Measurements from ENCODE around the gene PELI2.

Gene PELI2

GRCh38 chr14:56274556-56274955 lies 156.3 kb downstream of the PELI2 start:
- no peak overlapping the region for H4K91ac ChIP-seq (ENCODE audit: low read depth, low read length, poor library complexity)
- no peak overlapping the region for H2BK120ac ChIP-seq (ENCODE audit: low read depth, low read length)
- no peak overlapping the region for H3K4me3 ChIP-seq (ENCODE audit: low read length in 2 of 2)
- no peaks in the 10 kb centered on the region for H3K79me1 ChIP-seq (ENCODE audit: low read depth, low read length)
- no peak overlapping the region for H4K8ac ChIP-seq (ENCODE audit: low read depth, low read length)
- H3K18ac ChIP-seq (ENCODE audit: low read length), result no peak overlapping the region
- H2AFZ ChIP-seq (ENCODE audit: low read length), result no peak overlapping the region
- no peak overlapping the region for H2BK12ac ChIP-seq (ENCODE audit: low read length)
- H2BK5ac ChIP-seq (ENCODE audit: low read length), result no peak overlapping the region
- peaks cover 0 to 12% of the 10 kb centered on the region in 2 donors for H3K9me3 ChIP-seq (replicated peaks in 1 of 2; ENCODE audit: control insufficient read depth in 2 of 2, insufficient read depth in 1 of 2, low read depth in 1 of 2, low read length in 2 of 2)
- DNase-seq (ENCODE audit: low spot score), result no peak
- H3K9ac ChIP-seq (ENCODE audit: low read depth, low read length, poor library complexity), result no peak overlapping the region
- no peaks in the 10 kb centered on the region for H3K36me3 ChIP-seq (replicated peaks in 1 of 2; ENCODE audit: control insufficient read depth in 2 of 2, insufficient read depth in 2 of 2, low read length in 2 of 2)
- no peak overlapping the region for H3K23ac ChIP-seq (ENCODE audit: low read depth, low read length, poor library complexity)
- no peak overlapping the region for H3K4me2 ChIP-seq (ENCODE audit: insufficient read depth, low read length, poor library complexity, severe bottlenecking)
- no peak overlapping the region for H3K4ac ChIP-seq (ENCODE audit: low read length)
- no peak overlapping the region for H3K27ac ChIP-seq (replicated peaks; ENCODE audit: low read length)
- no peak overlapping the region for H2AK5ac ChIP-seq (ENCODE audit: low read depth, low read length)
- no peak overlapping the region for H3K14ac ChIP-seq (ENCODE audit: low read length)
- WGBS, 2 donors (ENCODE audit: extremely low coverage in 2 of 2, insufficient read length in 2 of 2, insufficient replicate concordance in 1 of 2), result no CpG with 5 or more reads among the region's 1 CpG
- peaks cover 2 to 3% of the 10 kb centered on the region in 2 donors for H3K4me1 ChIP-seq (ENCODE audit: control insufficient read depth in 2 of 2, insufficient read depth in 1 of 2, low read depth in 1 of 2, low read length in 2 of 2)
- no peak overlapping the region for H2BK15ac ChIP-seq (ENCODE audit: low read length)
- H3K27me3 ChIP-seq (ENCODE audit: control insufficient read depth in 3 of 3, insufficient read depth in 3 of 3, low read depth in 1 of 3, low read length in 3 of 3), result no peaks in the 10 kb centered on the region

GRCh38 chr14:56276108-56276507 lies 157.9 kb downstream of the PELI2 start:
- Histone ChIP-seq H2AFZ (ENCODE audit: low read length) (no peak overlapping the region), H4K91ac (ENCODE audit: low read depth, low read length, poor library complexity) (no peak overlapping the region), H3K14ac (ENCODE audit: low read length) (no peak overlapping the region), H2BK5ac (ENCODE audit: low read length) (no peak overlapping the region), H3K4ac (ENCODE audit: low read length) (no peak overlapping the region), H3K4me3 (ENCODE audit: low read length in 2 of 2) (no peak overlapping the region), H3K4me2 (ENCODE audit: insufficient read depth, low read length, poor library complexity, severe bottlenecking) (no peak overlapping the region), H2AK5ac (ENCODE audit: low read depth, low read length) (no peak overlapping the region), H3K9me3 (replicated peaks in 1 of 2; ENCODE audit: control insufficient read depth in 2 of 2, insufficient read depth in 1 of 2, low read depth in 1 of 2, low read length in 2 of 2) (peaks cover 0 to 12% of the 10 kb centered on the region in 2 donors), H3K79me1 (ENCODE audit: low read depth, low read length) (no peaks in the 10 kb centered on the region), H3K9ac (ENCODE audit: low read depth, low read length, poor library complexity) (no peak overlapping the region), H3K23ac (ENCODE audit: low read depth, low read length, poor library complexity) (no peak overlapping the region), H2BK120ac (ENCODE audit: low read depth, low read length) (no peak overlapping the region), H3K27ac (replicated peaks; ENCODE audit: low read length) (no peak overlapping the region), H4K8ac (ENCODE audit: low read depth, low read length) (no peak overlapping the region), H3K27me3 (ENCODE audit: control insufficient read depth in 3 of 3, insufficient read depth in 3 of 3, low read depth in 1 of 3, low read length in 3 of 3) (no peaks in the 10 kb centered on the region), H3K18ac (ENCODE audit: low read length) (no peak overlapping the region), H3K36me3 (replicated peaks in 1 of 2; ENCODE audit: control insufficient read depth in 2 of 2, insufficient read depth in 2 of 2, low read length in 2 of 2) (no peaks in the 10 kb centered on the region), H2BK15ac (ENCODE audit: low read length) (no peak overlapping the region), H2BK12ac (ENCODE audit: low read length) (no peak overlapping the region), H3K4me1 (ENCODE audit: control insufficient read depth in 2 of 2, insufficient read depth in 1 of 2, low read depth in 1 of 2, low read length in 2 of 2) (peaks cover 2 to 3% of the 10 kb centered on the region in 2 donors)
- no peak for DNase-seq (ENCODE audit: low spot score)
- no CpG with 5 or more reads among the region's 5 CpGs for WGBS, 2 donors (ENCODE audit: extremely low coverage in 2 of 2, insufficient read length in 2 of 2, insufficient replicate concordance in 1 of 2)

- H3K14ac ChIP-seq (ENCODE audit: low read length), result no peak overlapping the region
- H3K4me2 ChIP-seq (ENCODE audit: insufficient read depth, low read length, poor library complexity, severe bottlenecking), result no peak overlapping the region
- H2BK120ac ChIP-seq (ENCODE audit: low read depth, low read length), result no peak overlapping the region
- no peaks in the 10 kb centered on the region for H3K4me1 ChIP-seq (ENCODE audit: control insufficient read depth in 2 of 2, insufficient read depth in 1 of 2, low read depth in 1 of 2, low read length in 2 of 2)
- no peak for DNase-seq (ENCODE audit: low spot score)
- no peak overlapping the region for H4K8ac ChIP-seq (ENCODE audit: low read depth, low read length)
- H2AK5ac ChIP-seq (ENCODE audit: low read depth, low read length), result no peak overlapping the region
- no peaks in the 10 kb centered on the region for H3K27me3 ChIP-seq (ENCODE audit: control insufficient read depth in 3 of 3, insufficient read depth in 3 of 3, low read depth in 1 of 3, low read length in 3 of 3)
- H3K4me3 ChIP-seq (ENCODE audit: low read length in 2 of 2), result no peak overlapping the region
- H3K79me1 ChIP-seq (ENCODE audit: low read depth, low read length), result no peaks in the 10 kb centered on the region
- H3K9me3 ChIP-seq (replicated peaks in 1 of 2; ENCODE audit: control insufficient read depth in 2 of 2, insufficient read depth in 1 of 2, low read depth in 1 of 2, low read length in 2 of 2), result peaks cover 0 to 12% of the 10 kb centered on the region in 2 donors
- no CpG with 5 or more reads among the region's 1 CpG for WGBS, 2 donors (ENCODE audit: extremely low coverage in 2 of 2, insufficient read length in 2 of 2, insufficient replicate concordance in 1 of 2)
- no peak overlapping the region for H3K23ac ChIP-seq (ENCODE audit: low read depth, low read length, poor library complexity)
- no peak overlapping the region for H3K4ac ChIP-seq (ENCODE audit: low read length)
- no peak overlapping the region for H3K27ac ChIP-seq (replicated peaks; ENCODE audit: low read length)
- no peak overlapping the region for H2AFZ ChIP-seq (ENCODE audit: low read length)
- H3K18ac ChIP-seq (ENCODE audit: low read length), result no peak overlapping the region
- H4K91ac ChIP-seq (ENCODE audit: low read depth, low read length, poor library complexity), result no peak overlapping the region
- H3K36me3 ChIP-seq (replicated peaks in 1 of 2; ENCODE audit: control insufficient read depth in 2 of 2, insufficient read depth in 2 of 2, low read length in 2 of 2), result no peaks in the 10 kb centered on the region
- no peak overlapping the region for H2BK15ac ChIP-seq (ENCODE audit: low read length)
- no peak overlapping the region for H3K9ac ChIP-seq (ENCODE audit: low read depth, low read length, poor library complexity)
- no peak overlapping the region for H2BK12ac ChIP-seq (ENCODE audit: low read length)
- no peak overlapping the region for H2BK5ac ChIP-seq (ENCODE audit: low read length)
Measured at GRCh38 chr14:56278383-56278782, 160.2 kb downstream of the PELI2 start.

GRCh38 chr14:56280843-56281242 lies 162.6 kb downstream of the PELI2 start:
- no peak overlapping the region for H2BK15ac ChIP-seq (ENCODE audit: low read length)
- no peak overlapping the region for H4K91ac ChIP-seq (ENCODE audit: low read depth, low read length, poor library complexity)
- DNase-seq (ENCODE audit: low spot score), result no peak
- H3K4me3 ChIP-seq (ENCODE audit: low read length in 2 of 2), result no peak overlapping the region
- H2BK5ac ChIP-seq (ENCODE audit: low read length), result no peak overlapping the region
- no peak overlapping the region for H2AK5ac ChIP-seq (ENCODE audit: low read depth, low read length)
- no peak overlapping the region for H2AFZ ChIP-seq (ENCODE audit: low read length)
- H3K4me1 ChIP-seq (ENCODE audit: control insufficient read depth in 2 of 2, insufficient read depth in 1 of 2, low read depth in 1 of 2, low read length in 2 of 2), result no peaks in the 10 kb centered on the region
- no peak overlapping the region for H4K8ac ChIP-seq (ENCODE audit: low read depth, low read length)
- no peak overlapping the region for H2BK12ac ChIP-seq (ENCODE audit: low read length)
- no peaks in the 10 kb centered on the region for H3K27me3 ChIP-seq (ENCODE audit: control insufficient read depth in 3 of 3, insufficient read depth in 3 of 3, low read depth in 1 of 3, low read length in 3 of 3)
- H3K4me2 ChIP-seq (ENCODE audit: insufficient read depth, low read length, poor library complexity, severe bottlenecking), result no peak overlapping the region
- H3K4ac ChIP-seq (ENCODE audit: low read length), result no peak overlapping the region
- no peaks in the 10 kb centered on the region for H3K79me1 ChIP-seq (ENCODE audit: low read depth, low read length)
- H3K36me3 ChIP-seq (replicated peaks in 1 of 2; ENCODE audit: control insufficient read depth in 2 of 2, insufficient read depth in 2 of 2, low read length in 2 of 2), result no peaks in the 10 kb centered on the region
- WGBS, 2 donors (ENCODE audit: extremely low coverage in 2 of 2, insufficient read length in 2 of 2, insufficient replicate concordance in 1 of 2), result no CpG with 5 or more reads among the region's 2 CpGs
- no peak overlapping the region for H3K9ac ChIP-seq (ENCODE audit: low read depth, low read length, poor library complexity)
- no peak overlapping the region for H3K14ac ChIP-seq (ENCODE audit: low read length)
- no peak overlapping the region for H3K23ac ChIP-seq (ENCODE audit: low read depth, low read length, poor library complexity)
- H2BK120ac ChIP-seq (ENCODE audit: low read depth, low read length), result no peak overlapping the region
- no peak overlapping the region for H3K18ac ChIP-seq (ENCODE audit: low read length)
- H3K27ac ChIP-seq (replicated peaks; ENCODE audit: low read length), result no peak overlapping the region
- peaks cover 0 to 9% of the 10 kb centered on the region in 2 donors for H3K9me3 ChIP-seq (replicated peaks in 1 of 2; ENCODE audit: control insufficient read depth in 2 of 2, insufficient read depth in 1 of 2, low read depth in 1 of 2, low read length in 2 of 2)
